GM10266 (cell line): ENCODE data around the gene ZNF385A.

ENCODE experiments used
- DNase-seq: peaks from one replicate; pipeline ENCODE4 v3.0.0; 2012; ENCODE audit errors: extremely low spot score
- CTCF ChIP-seq: IDR thresholded peaks from 2 replicates; pipeline ENCODE4 v1.5.1; 2012; ENCODE audit warnings: mild to moderate bottlenecking, low read depth; ENCODE audit not compliant: control insufficient read depth, insufficient read depth; ENCODE audit errors: missing control alignments

Gene ZNF385A

GRCh38 chr12:54352891-54353874 is 31.4 kb downstream of the ZNF385A start:
- no peak for DNase-seq

GRCh38 chr12:54352022-54352531 is 32.5 kb downstream of the ZNF385A start:
- no peak for DNase-seq
- TF ChIP-seq CTCF: no peak

More at GRCh38 chr12:54352891-54353874, 31.4 kb downstream of the ZNF385A start:
- TF ChIP-seq CTCF: no peak

GRCh38 chr12:54351341-54351740 is 33.2 kb downstream of the ZNF385A start:
- no peak for TF ChIP-seq CTCF
- DNase-seq: no peak

GRCh38 chr12:54350743-54351142 is 33.8 kb downstream of the ZNF385A start:
- no peak for DNase-seq
- no peak for TF ChIP-seq CTCF

GRCh38 chr12:54349679-54350078 is 34.9 kb downstream of the ZNF385A start:
- TF ChIP-seq CTCF: no peak
- DNase-seq: no peak

GRCh38 chr12:54349036-54349435 is 35.5 kb downstream of the ZNF385A start:
- no peak for TF ChIP-seq CTCF
- no peak for DNase-seq
